AG04449 (cell line): ENCODE data around the gene LIN7C.

Experiments used
- CTCF ChIA-PET: fragments of 350-600 bp; formaldehyde crosslinking; extraction: SDS; loops from one replicate; lab custom pipeline; 2021; ENCODE audit warnings: antibody characterized with exemption; lab: Yijun Ruan, JAX
- POLR2A ChIA-PET: fragments of 400-600, 350-600 bp; formaldehyde crosslinking; extraction: SDS; loops from one replicate; lab custom pipeline; 2020; ENCODE audit warnings: antibody characterized with exemption, inconsistent platforms; lab: Yijun Ruan, JAX
- DNase-seq: peaks from one replicate; pipeline ENCODE4 v3.0.0-alpha.2; 2010; ENCODE audit warnings: low read depth, low spot score
- H3K4me3 ChIP-seq: 2 replicates; pipeline ENCODE4 v1.5.1; 2011; ENCODE audit warnings: low read depth, mild to moderate bottlenecking, control low read depth, low read length
- TF ChIP-seq, protein P1 (sequence below): IDR thresholded peaks from one replicate; pipeline ENCODE4 v1.5.1; 2011; ENCODE audit warnings: mild to moderate bottlenecking, moderate library complexity, low read length, control low read depth, inconsistent platforms; ENCODE audit not compliant: insufficient read depth; ENCODE audit errors: missing control alignments

The LIN7C gene

DNA sequence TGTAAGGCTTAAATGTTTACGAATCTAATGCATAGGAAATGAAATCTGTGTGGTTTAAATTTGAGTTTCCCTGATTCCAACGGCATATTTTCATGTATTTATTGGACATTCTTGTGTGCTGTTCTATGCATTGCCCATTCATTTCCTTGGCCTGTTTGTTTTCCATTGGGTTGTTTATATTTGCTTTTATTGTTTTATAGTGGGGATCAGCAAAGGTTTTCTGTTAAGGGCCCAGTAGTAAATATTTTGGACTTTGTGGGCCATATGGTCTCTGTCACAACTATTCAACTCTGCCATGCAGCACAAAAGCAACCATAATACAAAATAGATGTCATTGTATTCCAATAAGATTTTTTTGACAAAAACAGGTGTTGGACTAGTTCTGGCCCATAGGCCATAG, 28.7 kb downstream of the LIN7C start:
- POLR2A ChIA-PET: no interaction called here
- CTCF ChIA-PET: interaction anchor here (0.6 to 13.4 kb wide), 3 partner anchors 87 to 292 kb away, joined by 4 to 278 read pairs (median 5); no protein-coding TSS in a partner anchor
- TF ChIP-seq, protein P1, sequence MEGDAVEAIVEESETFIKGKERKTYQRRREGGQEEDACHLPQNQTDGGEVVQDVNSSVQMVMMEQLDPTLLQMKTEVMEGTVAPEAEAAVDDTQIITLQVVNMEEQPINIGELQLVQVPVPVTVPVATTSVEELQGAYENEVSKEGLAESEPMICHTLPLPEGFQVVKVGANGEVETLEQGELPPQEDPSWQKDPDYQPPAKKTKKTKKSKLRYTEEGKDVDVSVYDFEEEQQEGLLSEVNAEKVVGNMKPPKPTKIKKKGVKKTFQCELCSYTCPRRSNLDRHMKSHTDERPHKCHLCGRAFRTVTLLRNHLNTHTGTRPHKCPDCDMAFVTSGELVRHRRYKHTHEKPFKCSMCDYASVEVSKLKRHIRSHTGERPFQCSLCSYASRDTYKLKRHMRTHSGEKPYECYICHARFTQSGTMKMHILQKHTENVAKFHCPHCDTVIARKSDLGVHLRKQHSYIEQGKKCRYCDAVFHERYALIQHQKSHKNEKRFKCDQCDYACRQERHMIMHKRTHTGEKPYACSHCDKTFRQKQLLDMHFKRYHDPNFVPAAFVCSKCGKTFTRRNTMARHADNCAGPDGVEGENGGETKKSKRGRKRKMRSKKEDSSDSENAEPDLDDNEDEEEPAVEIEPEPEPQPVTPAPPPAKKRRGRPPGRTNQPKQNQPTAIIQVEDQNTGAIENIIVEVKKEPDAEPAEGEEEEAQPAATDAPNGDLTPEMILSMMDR: no peak
- no peak for DNase-seq
- no peak overlapping the region for H3K4me3 ChIP-seq

DNA sequence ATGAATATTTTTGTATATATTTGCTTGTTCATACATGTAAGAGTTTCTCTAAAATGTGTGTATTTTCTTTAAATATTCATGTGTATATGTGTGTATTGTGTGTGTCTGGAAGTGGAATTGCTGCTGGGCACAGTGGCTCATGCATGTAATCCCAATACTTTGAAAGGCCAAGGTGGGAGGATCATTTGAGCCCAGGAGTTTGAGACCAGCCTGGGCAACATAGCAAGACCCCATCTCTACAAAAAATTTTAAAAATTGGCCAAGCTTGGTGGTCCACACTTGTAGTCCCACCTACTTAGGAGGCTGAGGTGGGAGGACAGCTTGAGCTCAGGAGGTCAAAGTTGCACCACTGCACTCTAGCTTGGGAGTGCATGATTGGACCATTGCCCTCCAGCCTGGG, 29.3 kb downstream of the LIN7C start:
- ChIA-PET CTCF (interaction anchor here (0.6 to 5.3 kb wide), 3 partner anchors 8 to 296 kb away, joined by 3 to 48 read pairs (median 5); no protein-coding TSS in a partner anchor), POLR2A (no interaction called here)
- TF ChIP-seq, protein P1: no peak
- DNase-seq: no peak
- no peak overlapping the region for H3K4me3 ChIP-seq

GRCh38 chr11:27475622-27476021, 30.9 kb downstream of the LIN7C start:
- TF ChIP-seq, protein P1: no peak
- no peak overlapping the region for H3K4me3 ChIP-seq
- ChIA-PET POLR2A (no interaction called here), CTCF (interaction anchor here (2.7 to 5.3 kb wide), 3 partner anchors 9 to 292 kb away, joined by 17 to 48 read pairs (median 22); no protein-coding TSS in a partner anchor)
- no peak for DNase-seq

- TF ChIP-seq, protein P1: no peak
- H3K4me3 ChIP-seq: peak overlapping the region; percentile 75
- CTCF ChIA-PET: interaction anchor here (0.7 to 5.3 kb wide), 6 partner anchors 9 to 289 kb away, joined by 3 to 48 read pairs (median 4); no protein-coding TSS in a partner anchor
- DNase-seq: no peak
- POLR2A ChIA-PET: interaction anchor here (0.7 to 1.2 kb wide), 6 partner anchors 15 to 263 kb away, joined by 3 to 4 read pairs (median 3); no protein-coding TSS in a partner anchor
Observed at GRCh38 chr11:27473017-27473406, 33.6 kb downstream of the LIN7C start.

DNA sequence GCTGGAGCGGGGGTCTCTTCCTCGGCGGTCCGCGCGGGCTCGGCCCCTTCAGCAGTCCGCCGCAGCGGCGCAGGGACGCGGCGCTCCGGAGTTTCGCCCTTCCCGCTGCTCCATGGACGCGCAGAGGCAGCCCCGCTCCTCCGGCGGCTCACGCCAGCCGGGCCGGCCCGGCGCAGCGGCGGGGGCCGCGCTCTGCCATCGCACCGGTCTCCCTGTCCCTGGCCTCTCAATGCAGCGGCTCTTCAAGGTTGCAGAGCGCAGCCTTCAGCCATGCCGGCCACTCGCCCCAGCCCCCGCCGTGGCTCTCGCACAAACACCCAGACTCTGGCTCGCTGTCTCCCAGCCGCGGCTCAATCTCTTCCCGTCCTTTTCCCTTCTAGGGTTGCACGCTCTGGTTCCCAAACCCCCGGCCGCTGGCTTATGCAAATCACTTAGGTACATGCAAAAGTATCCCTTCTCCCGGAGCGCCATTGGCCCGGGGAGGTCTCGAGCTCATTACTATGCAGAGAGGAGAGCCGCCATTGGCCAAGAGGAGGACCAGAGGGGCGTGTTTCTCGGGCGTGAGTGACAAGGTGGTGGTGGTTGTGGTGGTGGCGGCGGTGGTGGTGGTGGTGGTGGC, 34.1 kb downstream of the LIN7C start, which contains the start of gene LGR4:
Gene LGR4 (minus strand): TSS at position 393 of the 619 bp plus-strand sequence. CDS start 488 bp downstream, outside the sequence.
- CTCF ChIA-PET: interaction anchor here (0.7 to 5.3 kb wide), 7 partner anchors 9 to 289 kb away, joined by 3 to 48 read pairs (median 4); no protein-coding TSS in a partner anchor
- peak; percentile 72 for DNase-seq
- peak within 1 kb of the TSS; percentile 75 for H3K4me3 ChIP-seq
- POLR2A ChIA-PET: interaction anchor here (0.7 to 1.2 kb wide), 6 partner anchors 15 to 263 kb away, joined by 3 to 4 read pairs (median 3); no protein-coding TSS in a partner anchor
- TF ChIP-seq, protein P1: no peak
